Retinal pigment epithelial cell (primary cell): ENCODE results near the gene DCC.

Experiments used
- DNase-seq: peaks from one replicate; pipeline ENCODE4 v3.0.0-alpha.2; 2010; ENCODE audit warnings: low read depth
- H3K4me3 ChIP-seq: 2 replicates; pipeline ENCODE4 v1.5.1; 2011; ENCODE audit warnings: mild to moderate bottlenecking, low read length, control low read depth, moderate library complexity
- TF ChIP-seq, protein P1 (sequence below): conservative IDR thresholded peaks from 2 replicates; pipeline ENCODE4 v1.5.1; 2011; ENCODE audit warnings: low read depth, low read length, control low read depth, inconsistent platforms

DCC gene

DNA sequence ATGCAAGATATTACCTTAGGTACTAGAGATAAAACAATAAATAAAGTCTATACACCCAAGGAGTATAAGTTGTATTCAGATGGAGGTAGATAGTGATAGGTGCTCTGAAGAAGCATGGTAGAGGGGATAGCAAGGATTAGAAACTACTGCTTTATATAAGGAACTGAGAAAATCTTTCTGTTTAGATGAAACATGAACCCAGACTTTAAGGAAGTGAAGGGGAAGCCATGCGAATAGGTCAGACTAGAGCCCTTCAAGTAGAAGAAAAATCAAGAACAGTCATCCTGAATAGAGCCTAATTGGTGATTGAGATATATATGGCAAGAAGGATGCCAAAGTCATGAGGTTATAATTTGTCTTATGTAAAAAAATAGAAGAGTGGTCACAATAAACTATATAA is 984.4 kb downstream of the DCC start:
- no peak overlapping the region for H3K4me3 ChIP-seq
- TF ChIP-seq, protein P1, sequence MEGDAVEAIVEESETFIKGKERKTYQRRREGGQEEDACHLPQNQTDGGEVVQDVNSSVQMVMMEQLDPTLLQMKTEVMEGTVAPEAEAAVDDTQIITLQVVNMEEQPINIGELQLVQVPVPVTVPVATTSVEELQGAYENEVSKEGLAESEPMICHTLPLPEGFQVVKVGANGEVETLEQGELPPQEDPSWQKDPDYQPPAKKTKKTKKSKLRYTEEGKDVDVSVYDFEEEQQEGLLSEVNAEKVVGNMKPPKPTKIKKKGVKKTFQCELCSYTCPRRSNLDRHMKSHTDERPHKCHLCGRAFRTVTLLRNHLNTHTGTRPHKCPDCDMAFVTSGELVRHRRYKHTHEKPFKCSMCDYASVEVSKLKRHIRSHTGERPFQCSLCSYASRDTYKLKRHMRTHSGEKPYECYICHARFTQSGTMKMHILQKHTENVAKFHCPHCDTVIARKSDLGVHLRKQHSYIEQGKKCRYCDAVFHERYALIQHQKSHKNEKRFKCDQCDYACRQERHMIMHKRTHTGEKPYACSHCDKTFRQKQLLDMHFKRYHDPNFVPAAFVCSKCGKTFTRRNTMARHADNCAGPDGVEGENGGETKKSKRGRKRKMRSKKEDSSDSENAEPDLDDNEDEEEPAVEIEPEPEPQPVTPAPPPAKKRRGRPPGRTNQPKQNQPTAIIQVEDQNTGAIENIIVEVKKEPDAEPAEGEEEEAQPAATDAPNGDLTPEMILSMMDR: no peak
- DNase-seq: no peak

DNA sequence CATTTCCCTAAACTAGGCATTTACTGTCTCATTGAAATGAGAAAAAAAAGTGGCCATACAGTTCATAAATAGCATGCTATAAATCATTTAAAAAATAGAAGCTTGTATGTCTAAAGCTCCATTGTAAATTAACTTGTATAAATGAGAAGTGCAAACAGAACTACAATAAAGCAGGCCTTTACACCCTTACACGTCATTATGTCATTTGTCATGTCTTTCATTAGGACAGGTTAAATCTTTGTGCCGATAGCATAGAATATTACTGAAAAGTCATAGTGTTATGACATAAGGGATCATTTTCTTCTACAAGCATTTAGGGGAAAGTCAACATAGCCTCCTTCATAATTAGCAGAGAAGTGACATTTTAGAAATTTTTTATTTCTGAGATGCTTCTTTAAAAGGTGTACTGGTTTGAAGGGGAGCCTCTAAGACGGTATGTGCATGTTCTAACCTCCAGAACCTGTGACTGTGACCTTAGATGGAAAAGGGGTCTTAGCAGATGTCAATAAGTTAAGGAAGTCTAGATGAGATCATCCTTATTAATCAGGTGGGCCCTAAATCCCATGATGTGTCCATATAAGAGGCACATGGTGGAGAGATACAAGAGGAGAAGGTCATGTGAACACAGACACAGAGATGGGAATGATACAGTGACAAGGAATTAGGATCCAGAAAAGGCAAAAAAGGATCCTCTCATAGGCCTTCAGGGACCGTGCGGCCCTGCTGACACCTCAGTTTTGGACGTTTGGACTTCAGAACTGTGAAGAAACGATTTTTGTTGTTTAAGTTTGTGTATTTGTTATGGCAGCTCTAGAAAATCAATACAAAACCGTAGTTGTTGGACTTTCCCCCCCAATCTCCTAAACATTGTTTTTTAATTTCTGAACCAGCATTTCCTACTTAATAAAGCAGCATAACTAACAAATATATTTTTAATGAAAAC is 1020.8 kb downstream of the DCC start:
- TF ChIP-seq, protein P1: no peak
- DNase-seq: no peak
- H3K4me3 ChIP-seq: no peak overlapping the region

DNA sequence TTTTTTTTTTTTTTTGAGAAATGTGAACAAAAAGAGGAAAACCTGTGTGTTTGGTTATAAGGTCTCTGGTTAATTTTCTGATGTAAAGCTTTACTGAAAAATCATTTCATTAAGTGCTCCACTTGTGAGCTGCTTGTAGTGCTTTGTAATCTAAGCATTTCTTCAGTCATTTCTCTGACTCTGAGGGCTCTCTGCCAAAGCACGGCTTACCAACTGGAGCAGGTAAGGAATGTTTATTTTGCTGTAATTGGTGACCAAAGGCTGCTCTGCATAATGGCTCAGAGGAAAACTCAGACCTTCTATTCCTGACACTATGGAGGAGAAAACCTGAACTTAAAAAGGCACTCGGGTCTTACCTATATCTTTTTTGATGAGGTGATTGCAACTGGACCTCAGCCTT is 1035.6 kb downstream of the DCC start:
- TF ChIP-seq, protein P1: no peak
- peak; percentile 26 for DNase-seq

DNA sequence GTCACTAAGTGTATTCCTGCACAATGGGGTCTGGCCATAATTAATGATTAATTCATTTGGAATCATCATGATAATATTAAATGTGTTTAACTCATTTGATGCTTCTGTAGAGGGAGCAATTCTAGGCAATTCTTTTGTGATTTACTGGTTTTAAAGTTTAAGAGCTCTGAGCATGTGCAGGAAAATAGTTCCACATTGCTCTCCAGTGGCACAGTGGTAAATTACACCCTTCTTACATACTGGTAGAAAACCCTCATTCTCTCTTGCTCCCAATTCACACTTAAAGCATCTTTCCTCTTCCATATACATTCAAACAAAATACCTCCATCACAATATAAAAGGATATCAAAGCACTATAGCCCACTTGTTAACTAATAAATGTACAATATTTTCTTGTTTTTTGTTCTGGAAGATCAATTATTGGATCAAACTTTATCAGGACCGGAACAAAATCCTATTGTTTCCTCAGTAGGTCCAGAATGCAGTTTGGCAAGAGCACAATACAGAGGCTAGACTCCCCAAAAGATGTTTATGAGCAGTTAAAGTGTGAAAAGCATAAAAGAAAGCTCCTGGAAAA is 1040.2 kb downstream of the DCC start:
- no peak overlapping the region for H3K4me3 ChIP-seq
- peak; percentile 7 for DNase-seq
- TF ChIP-seq, protein P1: peak; percentile 57

More for the DNA sequence above, 1035.6 kb downstream of the DCC start:
- H3K4me3 ChIP-seq: no peak overlapping the region

DNA sequence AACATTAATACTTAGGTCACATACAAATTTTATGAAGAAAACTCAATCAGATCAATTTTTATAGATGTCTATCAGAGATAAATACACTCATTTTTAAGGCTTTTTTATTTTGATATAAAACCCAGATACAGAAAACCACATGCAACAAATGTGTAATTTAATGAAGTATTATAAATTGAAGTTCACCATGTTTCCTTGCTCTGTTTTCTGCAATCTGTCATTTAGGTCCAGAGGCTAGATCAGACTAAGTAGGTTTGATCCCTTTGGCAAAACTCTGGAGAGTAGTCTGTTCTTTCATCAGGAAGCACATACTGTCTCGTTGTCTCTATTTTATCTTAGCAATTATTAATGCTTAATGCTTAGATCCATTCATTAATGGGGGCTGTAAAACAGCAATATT is 1042.9 kb downstream of the DCC start:
- DNase-seq: no peak
- no peak overlapping the region for H3K4me3 ChIP-seq
- TF ChIP-seq, protein P1: no peak

DNA sequence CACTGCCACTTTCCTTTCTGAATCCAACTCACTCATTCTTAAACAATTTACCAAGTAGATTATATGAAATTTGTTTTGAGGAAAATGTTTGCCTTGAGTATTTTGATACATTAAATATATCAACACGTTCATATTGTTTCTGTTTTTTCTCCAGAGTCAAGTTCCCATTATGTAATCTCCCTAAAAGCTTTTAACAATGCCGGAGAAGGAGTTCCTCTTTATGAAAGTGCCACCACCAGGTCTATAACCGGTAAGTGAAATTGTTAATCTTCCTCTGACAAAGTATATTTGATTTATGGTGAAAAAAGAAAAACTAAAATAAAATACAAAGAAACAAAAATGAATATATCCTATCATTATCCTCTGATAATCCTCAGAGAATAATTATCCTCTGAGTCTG is 1045.9 kb downstream of the DCC start:
- no peak for DNase-seq
- no peak overlapping the region for H3K4me3 ChIP-seq
- TF ChIP-seq, protein P1: no peak

DNA sequence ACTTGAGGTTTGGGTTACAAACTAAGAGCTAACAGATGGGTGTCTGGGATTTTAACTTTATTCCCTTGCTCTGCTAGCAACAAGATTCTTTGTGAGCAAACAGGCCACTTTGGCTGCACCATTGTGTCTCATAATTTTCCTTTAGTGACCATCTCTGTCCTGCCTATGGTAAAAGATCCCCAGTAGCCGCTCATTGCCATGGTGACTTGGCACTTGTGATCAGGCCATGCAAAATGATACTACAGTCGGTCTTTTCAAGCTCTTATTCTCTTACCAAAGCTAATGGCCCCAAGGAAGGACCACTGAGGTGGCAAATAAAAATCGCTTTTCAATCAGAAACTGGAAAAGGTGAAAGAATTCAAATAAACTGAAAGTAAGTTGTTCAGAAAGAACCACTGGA is 1047.6 kb downstream of the DCC start:
- DNase-seq: no peak
- TF ChIP-seq, protein P1: no peak
- no peak overlapping the region for H3K4me3 ChIP-seq
